WTC11 (cell line): ENCODE results near the gene C7. TPM values are rescaled to one million over a fixed set of nuclear protein-coding genes. Genes with fewer than 3 reads are reported as not detected.

Experiments used
- ATAC-seq: fragments of 200-7000 bp; cut with Tn5 transposase; 2 replicates; pipeline ENCODE4 v1.10.0; 2021; ENCODE audit warnings: mild to moderate bottlenecking, moderate library complexity
- CTCF ChIA-PET: fragments of 300-600 bp; sonication (Branson Sonifier 250); formaldehyde crosslinking; loops from one replicate; lab custom pipeline; 2021; ENCODE audit warnings: antibody characterized with exemption; lab: Charles Lee
- POLR2A ChIA-PET: fragments of 350-600 bp; sonication (Branson Sonifier 250); formaldehyde crosslinking; loops from one replicate; lab custom pipeline; 2021; ENCODE audit warnings: antibody characterized with exemption; lab: Charles Lee
- DNase-seq: peaks from one replicate; pipeline ENCODE4 v3.0.0; 2021; ENCODE audit warnings: low spot score
- H3K27ac Mint-ChIP-seq: 2 replicates; pipeline ENCODE4 v1.8.0; 2021; ENCODE audit warnings: mixed read lengths
- H3K27me3 Mint-ChIP-seq: 2 replicates; pipeline ENCODE4 v1.8.0; 2021; ENCODE audit warnings: low read depth, mild to moderate bottlenecking, moderate library complexity, mixed read lengths
- H3K36me3 Mint-ChIP-seq: 2 replicates; pipeline ENCODE4 v1.8.0; 2021; ENCODE audit warnings: mixed read lengths
- H3K4me1 Mint-ChIP-seq: 2 replicates; pipeline ENCODE4 v1.8.0; 2022; ENCODE audit warnings: mixed read lengths
- H3K4me3 Mint-ChIP-seq: 2 replicates; pipeline ENCODE4 v1.8.0; 2021; ENCODE audit warnings: mild to moderate bottlenecking, moderate library complexity, mixed read lengths
- H3K9me3 Mint-ChIP-seq: 2 replicates; pipeline ENCODE4 v1.8.0; 2021; ENCODE audit warnings: mixed read lengths
- ATF1 ChIP-seq: sonication (generic); formaldehyde crosslinking; IDR thresholded peaks from 2 replicates; pipeline ENCODE4 v1.8.1; 2023; ENCODE audit warnings: mild to moderate bottlenecking, moderate library complexity, missing genetic modification reagents
- ATF2 ChIP-seq: sonication (generic); formaldehyde crosslinking; IDR thresholded peaks from 2 replicates; pipeline ENCODE4 v1.8.1; 2022; ENCODE audit warnings: low read depth, missing genetic modification reagents, borderline replicate concordance
- CBFB ChIP-seq: sonication (generic); formaldehyde crosslinking; IDR thresholded peaks from 2 replicates; pipeline ENCODE4 v1.8.1; 2022; ENCODE audit warnings: mild to moderate bottlenecking, low read depth, missing genetic modification reagents
- CREM ChIP-seq: sonication (generic); formaldehyde crosslinking; IDR thresholded peaks from 2 replicates; pipeline ENCODE4 v1.8.1; 2022; ENCODE audit warnings: mild to moderate bottlenecking, missing genetic modification reagents, moderate library complexity
- ELF4 ChIP-seq: sonication (generic); formaldehyde crosslinking; IDR thresholded peaks from 2 replicates; pipeline ENCODE4 v1.8.1; 2022; ENCODE audit warnings: low read depth, mild to moderate bottlenecking, moderate library complexity, missing genetic modification reagents
- ETV6 ChIP-seq: sonication (generic); formaldehyde crosslinking; IDR thresholded peaks from 2 replicates; pipeline ENCODE4 v1.8.1; 2022; ENCODE audit warnings: mild to moderate bottlenecking, missing genetic modification reagents
- FOXP4 ChIP-seq: sonication (generic); formaldehyde crosslinking; IDR thresholded peaks from 2 replicates; pipeline ENCODE4 v1.8.0; 2022; ENCODE audit warnings: mild to moderate bottlenecking, missing genetic modification reagents
- GABPB1 ChIP-seq: sonication (generic); formaldehyde crosslinking; IDR thresholded peaks from 2 replicates; pipeline ENCODE4 v1.8.1; 2023; ENCODE audit warnings: mild to moderate bottlenecking, missing genetic modification reagents
- GTF2I ChIP-seq: fragments of 250-450 bp; sonication (Bioruptor Pico); conservative IDR thresholded peaks from 2 replicates; pipeline ENCODE4 v1.4.0; 2021; ENCODE audit warnings: mild to moderate bottlenecking
- JUN ChIP-seq: sonication (generic); formaldehyde crosslinking; IDR thresholded peaks from 2 replicates; pipeline ENCODE4 v1.8.0; 2023; ENCODE audit warnings: mild to moderate bottlenecking, missing genetic modification reagents
- MXD4 ChIP-seq: fragments of 250-450 bp; sonication (Bioruptor Pico); IDR thresholded peaks from 2 replicates; pipeline ENCODE4 v1.8.0; 2021; ENCODE audit warnings: mild to moderate bottlenecking, moderate library complexity, borderline replicate concordance
- OVOL2 ChIP-seq: fragments of 250-450 bp; sonication (Bioruptor Pico); IDR thresholded peaks from 2 replicates; pipeline ENCODE4 v1.9.0; 2021; ENCODE audit warnings: mild to moderate bottlenecking, borderline replicate concordance
- PRRX2 ChIP-seq: fragments of 250-450 bp; sonication (Bioruptor Pico); IDR thresholded peaks from 2 replicates; pipeline ENCODE4 v1.8.0; 2021; ENCODE audit warnings: mild to moderate bottlenecking
- RORB ChIP-seq: fragments of 250-450 bp; sonication (Bioruptor Pico); IDR thresholded peaks from 2 replicates; pipeline ENCODE4 v1.9.0; 2021; ENCODE audit warnings: mild to moderate bottlenecking
- SMAD4 ChIP-seq: sonication (generic); formaldehyde crosslinking; IDR thresholded peaks from 2 replicates; pipeline ENCODE4 v1.8.0; 2022; ENCODE audit warnings: mild to moderate bottlenecking, missing genetic modification reagents
- ZNF219 ChIP-seq: sonication (generic); formaldehyde crosslinking; IDR thresholded peaks from 2 replicates; pipeline ENCODE4 v1.8.0; 2023; ENCODE audit warnings: missing genetic modification reagents, mild to moderate bottlenecking, borderline replicate concordance
- ZNF232 ChIP-seq: sonication (generic); formaldehyde crosslinking; IDR thresholded peaks from 2 replicates; pipeline ENCODE4 v1.8.0; 2022; ENCODE audit warnings: mild to moderate bottlenecking, missing genetic modification reagents
- ZNF263 ChIP-seq: sonication (generic); formaldehyde crosslinking; IDR thresholded peaks from 2 replicates; pipeline ENCODE4 v1.8.1; 2022; ENCODE audit warnings: low read depth, mild to moderate bottlenecking, moderate library complexity, missing genetic modification reagents
- total RNA-seq: library from RNA; stranded (reverse); gene quantifications from 3 replicates; pipeline ENCODE4 v1.2.3, GENCODE V29; 2021
- TF ChIP-seq, protein P1 (sequence below): sonication (generic); formaldehyde crosslinking; IDR thresholded peaks from 2 replicates; pipeline ENCODE4 v1.8.1; 2023; ENCODE audit warnings: mild to moderate bottlenecking, missing genetic modification reagents
- TF ChIP-seq, protein P2 (sequence below): sonication (generic); formaldehyde crosslinking; IDR thresholded peaks from 2 replicates; pipeline ENCODE4 v1.8.0; 2023; ENCODE audit warnings: mild to moderate bottlenecking, missing genetic modification reagents
- TF ChIP-seq, protein P3 (sequence below): fragments of 200-600 bp; IDR thresholded peaks from 2 replicates; pipeline ENCODE4 v1.8.0; 2022; ENCODE audit warnings: antibody characterized with exemption
- TF ChIP-seq, protein P4 (sequence below): fragments of 250-450 bp; sonication (Bioruptor Pico); conservative IDR thresholded peaks from 2 replicates; pipeline ENCODE4 v1.9.0; 2021; ENCODE audit warnings: mild to moderate bottlenecking

Gene C7
- total RNA-seq, 1 experiment from 2014 or later, result 4.5 TPM

DNA sequence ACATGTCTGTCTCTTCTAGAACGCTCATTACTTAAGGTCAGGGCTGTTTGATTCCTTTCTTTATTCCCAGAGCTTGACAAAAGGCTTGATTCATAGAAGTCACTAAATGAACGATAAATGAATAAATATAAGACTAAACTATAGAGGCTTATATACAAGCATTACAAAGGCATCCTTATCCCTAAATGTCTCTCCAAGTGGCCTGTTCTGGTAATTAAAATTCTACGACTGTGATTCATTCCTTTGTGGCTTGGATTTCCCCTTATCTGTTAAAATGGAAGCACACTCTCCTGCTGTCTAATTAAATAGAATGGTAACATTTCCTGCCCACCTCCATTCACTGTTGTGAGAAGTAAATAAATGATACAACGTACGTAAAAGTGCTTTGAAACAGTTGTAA, 49.5 kb downstream of the C7 start:
- peaks cover 20% of the 10 kb centered on the region for H3K4me1 Mint-ChIP-seq
- DNase-seq, result no peak
- ChIA-PET POLR2A (no interaction called here), CTCF (no interaction called here)
- peaks cover 4% of the 10 kb centered on the region; the same call in 1 of the 2 replicates for H3K27me3 Mint-ChIP-seq
- peaks cover 19% of the 10 kb centered on the region for H3K9me3 Mint-ChIP-seq
- peaks cover 13% of the 10 kb centered on the region for H3K36me3 Mint-ChIP-seq
- no peak for ATAC-seq
- no peak overlapping the region for H3K27ac Mint-ChIP-seq
- H3K4me3 Mint-ChIP-seq, result no peak overlapping the region
- TF ChIP-seq, protein P1, sequence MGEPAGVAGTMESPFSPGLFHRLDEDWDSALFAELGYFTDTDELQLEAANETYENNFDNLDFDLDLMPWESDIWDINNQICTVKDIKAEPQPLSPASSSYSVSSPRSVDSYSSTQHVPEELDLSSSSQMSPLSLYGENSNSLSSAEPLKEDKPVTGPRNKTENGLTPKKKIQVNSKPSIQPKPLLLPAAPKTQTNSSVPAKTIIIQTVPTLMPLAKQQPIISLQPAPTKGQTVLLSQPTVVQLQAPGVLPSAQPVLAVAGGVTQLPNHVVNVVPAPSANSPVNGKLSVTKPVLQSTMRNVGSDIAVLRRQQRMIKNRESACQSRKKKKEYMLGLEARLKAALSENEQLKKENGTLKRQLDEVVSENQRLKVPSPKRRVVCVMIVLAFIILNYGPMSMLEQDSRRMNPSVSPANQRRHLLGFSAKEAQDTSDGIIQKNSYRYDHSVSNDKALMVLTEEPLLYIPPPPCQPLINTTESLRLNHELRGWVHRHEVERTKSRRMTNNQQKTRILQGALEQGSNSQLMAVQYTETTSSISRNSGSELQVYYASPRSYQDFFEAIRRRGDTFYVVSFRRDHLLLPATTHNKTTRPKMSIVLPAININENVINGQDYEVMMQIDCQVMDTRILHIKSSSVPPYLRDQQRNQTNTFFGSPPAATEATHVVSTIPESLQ (CRISPR knock-in tag), result no peak
- TF ChIP-seq ZNF263 (CRISPR knock-in tag) (no peak), PRRX2 (CRISPR knock-in tag) (no peak), FOXP4 (CRISPR knock-in tag) (no peak), MXD4 (CRISPR knock-in tag) (no peak), OVOL2 (CRISPR knock-in tag) (no peak), ETV6 (no peak), ATF2 (CRISPR knock-in tag) (no peak), ATF1 (CRISPR knock-in tag) (no peak), GABPB1 (CRISPR knock-in tag) (no peak), RORB (no peak), JUN (no peak), ELF4 (CRISPR knock-in tag) (no peak), GTF2I (CRISPR knock-in tag) (no peak), CBFB (CRISPR knock-in tag) (no peak)
- TF ChIP-seq, protein P2, sequence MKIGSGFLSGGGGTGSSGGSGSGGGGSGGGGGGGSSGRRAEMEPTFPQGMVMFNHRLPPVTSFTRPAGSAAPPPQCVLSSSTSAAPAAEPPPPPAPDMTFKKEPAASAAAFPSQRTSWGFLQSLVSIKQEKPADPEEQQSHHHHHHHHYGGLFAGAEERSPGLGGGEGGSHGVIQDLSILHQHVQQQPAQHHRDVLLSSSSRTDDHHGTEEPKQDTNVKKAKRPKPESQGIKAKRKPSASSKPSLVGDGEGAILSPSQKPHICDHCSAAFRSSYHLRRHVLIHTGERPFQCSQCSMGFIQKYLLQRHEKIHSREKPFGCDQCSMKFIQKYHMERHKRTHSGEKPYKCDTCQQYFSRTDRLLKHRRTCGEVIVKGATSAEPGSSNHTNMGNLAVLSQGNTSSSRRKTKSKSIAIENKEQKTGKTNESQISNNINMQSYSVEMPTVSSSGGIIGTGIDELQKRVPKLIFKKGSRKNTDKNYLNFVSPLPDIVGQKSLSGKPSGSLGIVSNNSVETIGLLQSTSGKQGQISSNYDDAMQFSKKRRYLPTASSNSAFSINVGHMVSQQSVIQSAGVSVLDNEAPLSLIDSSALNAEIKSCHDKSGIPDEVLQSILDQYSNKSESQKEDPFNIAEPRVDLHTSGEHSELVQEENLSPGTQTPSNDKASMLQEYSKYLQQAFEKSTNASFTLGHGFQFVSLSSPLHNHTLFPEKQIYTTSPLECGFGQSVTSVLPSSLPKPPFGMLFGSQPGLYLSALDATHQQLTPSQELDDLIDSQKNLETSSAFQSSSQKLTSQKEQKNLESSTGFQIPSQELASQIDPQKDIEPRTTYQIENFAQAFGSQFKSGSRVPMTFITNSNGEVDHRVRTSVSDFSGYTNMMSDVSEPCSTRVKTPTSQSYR (CRISPR knock-in tag), result no peak
- TF ChIP-seq, protein P3, sequence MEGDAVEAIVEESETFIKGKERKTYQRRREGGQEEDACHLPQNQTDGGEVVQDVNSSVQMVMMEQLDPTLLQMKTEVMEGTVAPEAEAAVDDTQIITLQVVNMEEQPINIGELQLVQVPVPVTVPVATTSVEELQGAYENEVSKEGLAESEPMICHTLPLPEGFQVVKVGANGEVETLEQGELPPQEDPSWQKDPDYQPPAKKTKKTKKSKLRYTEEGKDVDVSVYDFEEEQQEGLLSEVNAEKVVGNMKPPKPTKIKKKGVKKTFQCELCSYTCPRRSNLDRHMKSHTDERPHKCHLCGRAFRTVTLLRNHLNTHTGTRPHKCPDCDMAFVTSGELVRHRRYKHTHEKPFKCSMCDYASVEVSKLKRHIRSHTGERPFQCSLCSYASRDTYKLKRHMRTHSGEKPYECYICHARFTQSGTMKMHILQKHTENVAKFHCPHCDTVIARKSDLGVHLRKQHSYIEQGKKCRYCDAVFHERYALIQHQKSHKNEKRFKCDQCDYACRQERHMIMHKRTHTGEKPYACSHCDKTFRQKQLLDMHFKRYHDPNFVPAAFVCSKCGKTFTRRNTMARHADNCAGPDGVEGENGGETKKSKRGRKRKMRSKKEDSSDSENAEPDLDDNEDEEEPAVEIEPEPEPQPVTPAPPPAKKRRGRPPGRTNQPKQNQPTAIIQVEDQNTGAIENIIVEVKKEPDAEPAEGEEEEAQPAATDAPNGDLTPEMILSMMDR, result no peak

GRCh38 chr5:40960037-40960436, 50.7 kb downstream of the C7 start:
- CTCF ChIA-PET, result no interaction called here
- TF ChIP-seq ATF1 (CRISPR knock-in tag) (no peak), ZNF232 (CRISPR knock-in tag) (no peak), CREM (CRISPR knock-in tag) (no peak), ZNF219 (CRISPR knock-in tag) (no peak), SMAD4 (CRISPR knock-in tag) (no peak)
- TF ChIP-seq, protein P4, sequence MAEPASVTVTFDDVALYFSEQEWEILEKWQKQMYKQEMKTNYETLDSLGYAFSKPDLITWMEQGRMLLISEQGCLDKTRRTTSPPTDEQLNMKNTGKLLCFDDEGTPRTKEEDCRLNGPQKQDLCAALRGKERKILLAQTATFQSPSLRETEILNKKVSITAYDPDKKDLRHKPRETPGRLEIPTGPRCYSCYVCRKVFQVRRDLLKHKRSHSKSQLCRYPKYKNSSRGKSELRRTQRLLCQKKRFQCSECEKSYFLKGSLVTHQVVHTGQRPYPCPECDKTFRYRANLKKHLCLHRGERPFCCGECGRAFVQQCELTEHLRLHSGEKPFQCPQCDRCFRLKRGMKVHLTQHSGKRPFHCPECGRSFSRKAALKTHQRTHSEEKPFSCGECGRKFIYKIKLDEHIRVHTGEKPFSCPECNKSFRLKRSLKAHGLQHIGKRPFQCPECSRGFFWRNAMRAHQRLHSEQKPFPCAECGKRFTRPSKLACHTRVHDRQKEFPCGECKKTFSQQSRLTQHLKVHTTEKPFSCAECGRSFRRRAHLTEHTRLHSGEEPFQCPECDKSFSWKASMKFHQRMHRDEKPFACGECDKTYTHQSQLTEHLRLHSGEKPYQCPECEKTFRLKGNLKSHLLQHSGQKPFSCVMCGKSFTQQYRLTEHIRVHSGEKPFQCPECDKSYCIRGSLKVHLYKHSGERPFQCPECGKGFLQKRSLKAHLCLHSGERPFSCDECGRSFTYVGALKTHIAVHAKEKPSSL (CRISPR knock-in tag), result no peak

More at GRCh38 chr5:40960037-40960436, 50.7 kb downstream of the C7 start:
- no peak for DNase-seq
- Mint-ChIP-seq H3K27ac (no peak overlapping the region), H3K4me3 (no peak overlapping the region), H3K27me3 (peaks cover 4% of the 10 kb centered on the region; the same call in 1 of the 2 replicates), H3K4me1 (peaks cover 18% of the 10 kb centered on the region), H3K36me3 (peaks cover 13% of the 10 kb centered on the region), H3K9me3 (peaks cover 19% of the 10 kb centered on the region)
- peak; percentile 24; the same call in 1 of the 2 replicates for ATAC-seq
- POLR2A ChIA-PET, result interaction anchor here (0.6 kb wide), 1 partner anchor 39 kb away, joined by 4 read pairs; no protein-coding TSS in a partner anchor
